Karpas-422 (cell line): Measurements from ENCODE around the gene SORCS2. TPM values are rescaled to one million over a fixed set of nuclear protein-coding genes. Genes with fewer than 3 reads are reported as not detected.

Experiments
- DNase-seq: peaks from one replicate; pipeline ENCODE4 v3.0.0-alpha.2; 2015
- H2AFZ ChIP-seq: fragments of 200-600 bp; sonication (generic); 2 replicates; pipeline ENCODE4 v1.6.1; 2014; ENCODE audit warnings: antibody characterized with exemption, low read length, mixed read lengths
- H3K27ac ChIP-seq: fragments of 200-600 bp; sonication (generic); 2 replicates; pipeline ENCODE4 v1.5.1; 2014; ENCODE audit warnings: mild to moderate bottlenecking, low read length, moderate library complexity
- H3K27me3 ChIP-seq: fragments of 200-600 bp; sonication (generic); 2 replicates; pipeline ENCODE4 v1.6.1; 2014; ENCODE audit warnings: low read length, mixed read lengths
- H3K36me3 ChIP-seq: fragments of 200-600 bp; sonication (generic); 2 replicates; pipeline ENCODE4 v1.6.1; 2014; ENCODE audit warnings: low read length, mixed read lengths; ENCODE audit not compliant: insufficient read depth
- H3K4me1 ChIP-seq: fragments of 200-600 bp; sonication (generic); 2 replicates; pipeline ENCODE4 v1.6.1; 2014; ENCODE audit warnings: mild to moderate bottlenecking, low read length, mixed read lengths
- H3K4me2 ChIP-seq: fragments of 200-600 bp; sonication (generic); 2 replicates; pipeline ENCODE4 v1.6.1; 2014; ENCODE audit warnings: low read length, low read depth, mild to moderate bottlenecking; ENCODE audit not compliant: poor library complexity, severe bottlenecking
- H3K4me3 ChIP-seq: fragments of 200-600 bp; sonication (generic); 2 replicates; pipeline ENCODE4 v1.5.1; 2014; ENCODE audit warnings: mild to moderate bottlenecking, antibody characterized with exemption, low read length, mixed read lengths
- H3K79me2 ChIP-seq: fragments of 200-600 bp; sonication (generic); 2 replicates; pipeline ENCODE4 v1.6.1; 2014; ENCODE audit warnings: mild to moderate bottlenecking, low read length, mixed read lengths
- H3K9ac ChIP-seq: fragments of 200-600 bp; sonication (generic); 2 replicates; pipeline ENCODE4 v1.6.0; 2014; ENCODE audit warnings: low read length
- H3K9me2 ChIP-seq: fragments of 200-600 bp; sonication (generic), shearing (Covaris generic); replicated peaks from 2 replicates; pipeline ENCODE4 v1.6.0; 2014; ENCODE audit warnings: mild to moderate bottlenecking, low read length, moderate library complexity; ENCODE audit not compliant: insufficient read depth
- H3K9me3 ChIP-seq: fragments of 300-700, 200-600 bp; sonication (generic); 2 replicates; pipeline ENCODE4 v1.6.1; 2014; ENCODE audit warnings: low read length, mixed read lengths
- H4K20me1 ChIP-seq: fragments of 200-600 bp; sonication (generic); 2 replicates; pipeline ENCODE4 v1.6.1; 2014; ENCODE audit warnings: mild to moderate bottlenecking, antibody characterized with exemption, low read length, low read depth; ENCODE audit not compliant: insufficient read depth
- total RNA-seq: library from RNA; depleted of rRNA; stranded (reverse); fragments of >200 nt; shearing (Covaris generic); gene quantifications from 2 replicates; pipeline ENCODE4 v1.2.3, GENCODE V29; 2014; ENCODE audit warnings: low replicate concordance

SORCS2 gene
- total RNA-seq, 1 experiment from 2014 or later = not detected

DNA sequence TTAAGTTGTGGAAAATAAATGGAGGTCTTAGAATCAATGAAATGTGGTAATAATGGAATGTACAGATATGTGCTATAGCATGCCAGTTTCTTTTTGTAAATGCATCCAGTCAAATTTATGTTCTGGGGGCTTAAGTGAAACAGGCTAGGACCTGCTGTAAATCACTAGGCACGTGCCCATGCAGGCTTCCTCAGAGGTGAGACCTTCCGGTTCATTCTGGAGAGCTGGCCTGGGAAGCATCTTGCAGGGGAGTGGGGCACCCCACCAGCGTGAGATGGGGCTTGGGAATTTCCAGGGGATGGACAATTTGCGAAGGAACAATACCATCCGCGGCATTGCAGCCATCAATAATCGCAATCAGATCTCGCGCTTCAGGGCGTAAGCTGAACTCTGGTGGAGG, 80.1 kb downstream of the SORCS2 start:
- no peak for DNase-seq
- no peak overlapping the region for H2AFZ ChIP-seq
- H3K9me3 ChIP-seq = no peaks in the 10 kb centered on the region
- no peaks in the 10 kb centered on the region for H3K27me3 ChIP-seq
- no peaks in the 10 kb centered on the region for H3K36me3 ChIP-seq
- H3K4me2 ChIP-seq = no peak overlapping the region
- no peaks in the 10 kb centered on the region for H3K79me2 ChIP-seq
- no peak overlapping the region for H3K9ac ChIP-seq
- no peaks in the 10 kb centered on the region for H3K4me1 ChIP-seq
- H3K9me2 ChIP-seq = no peaks in the 10 kb centered on the region
- H3K27ac ChIP-seq = no peak overlapping the region
- H3K4me3 ChIP-seq = no peak overlapping the region
- H4K20me1 ChIP-seq = 0 out of 2 replicates have a peak, but pooled peaks cover 2% of the 10 kb centered on the region

DNA sequence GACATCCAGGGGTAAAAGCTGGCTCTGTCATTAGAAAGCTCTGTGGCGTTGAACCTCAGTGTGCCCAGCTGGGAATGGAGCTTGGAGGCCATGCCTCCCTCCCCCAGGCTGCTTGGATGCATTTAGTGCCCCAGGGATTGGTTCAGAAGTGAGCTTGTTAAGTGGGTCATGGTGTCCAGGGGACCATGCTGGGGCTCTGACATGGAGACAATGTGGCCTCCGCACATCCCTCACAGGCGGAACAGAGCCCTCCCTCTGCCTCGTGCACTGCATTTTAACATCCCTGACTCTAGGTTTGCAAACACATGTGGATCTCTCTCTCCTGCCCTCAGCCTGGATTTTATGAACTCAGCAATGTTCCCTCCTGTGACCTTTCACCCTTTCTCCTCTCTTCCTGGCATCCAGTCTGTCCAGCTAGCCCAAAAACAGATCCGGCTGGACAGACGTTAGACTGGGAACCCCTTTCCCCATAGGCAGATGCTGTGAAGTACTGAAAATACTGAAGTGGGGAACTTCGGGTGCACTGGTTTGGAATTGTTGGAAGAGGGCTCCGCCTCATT, 81.5 kb downstream of the SORCS2 start:
- H3K4me3 ChIP-seq = no peak overlapping the region
- H3K27ac ChIP-seq = no peak overlapping the region
- no peak for DNase-seq
- no peaks in the 10 kb centered on the region for H3K79me2 ChIP-seq
- no peaks in the 10 kb centered on the region for H3K4me1 ChIP-seq
- H3K27me3 ChIP-seq = no peaks in the 10 kb centered on the region
- H4K20me1 ChIP-seq = 0 out of 2 replicates have a peak, but pooled peaks cover 2% of the 10 kb centered on the region
- H3K9me2 ChIP-seq = no peaks in the 10 kb centered on the region
- no peak overlapping the region for H3K9ac ChIP-seq
- H3K4me2 ChIP-seq = no peak overlapping the region
- no peaks in the 10 kb centered on the region for H3K36me3 ChIP-seq
- no peaks in the 10 kb centered on the region for H3K9me3 ChIP-seq
- no peak overlapping the region for H2AFZ ChIP-seq

DNA sequence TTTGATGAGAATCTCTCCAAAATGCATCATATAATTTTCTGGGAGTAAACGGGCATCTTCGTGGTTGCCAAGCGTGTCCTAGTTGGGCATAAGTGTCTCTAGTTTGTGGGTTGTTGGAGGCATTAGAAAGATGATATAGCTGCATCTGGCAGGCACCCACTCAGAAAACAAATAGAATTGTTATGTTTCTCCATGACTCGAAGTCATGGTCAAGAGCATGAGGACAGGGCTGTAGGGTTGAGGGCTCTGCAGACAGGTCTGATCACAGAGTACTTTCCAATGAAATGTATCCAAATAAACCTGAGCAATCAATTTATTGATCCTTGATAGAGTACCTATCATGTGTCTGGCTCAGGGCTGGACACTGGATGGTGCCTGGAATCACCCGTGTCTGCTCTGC, 82.7 kb downstream of the SORCS2 start:
- Histone ChIP-seq H3K9ac (no peak overlapping the region), H3K9me2 (no peaks in the 10 kb centered on the region), H3K4me2 (no peak overlapping the region), H3K9me3 (no peaks in the 10 kb centered on the region), H2AFZ (no peak overlapping the region), H3K4me3 (no peak overlapping the region), H3K27ac (no peak overlapping the region), H4K20me1 (0 out of 2 replicates have a peak, but pooled peaks cover 2% of the 10 kb centered on the region), H3K27me3 (no peaks in the 10 kb centered on the region), H3K79me2 (no peaks in the 10 kb centered on the region), H3K36me3 (no peaks in the 10 kb centered on the region), H3K4me1 (no peaks in the 10 kb centered on the region)
- no peak for DNase-seq

DNA sequence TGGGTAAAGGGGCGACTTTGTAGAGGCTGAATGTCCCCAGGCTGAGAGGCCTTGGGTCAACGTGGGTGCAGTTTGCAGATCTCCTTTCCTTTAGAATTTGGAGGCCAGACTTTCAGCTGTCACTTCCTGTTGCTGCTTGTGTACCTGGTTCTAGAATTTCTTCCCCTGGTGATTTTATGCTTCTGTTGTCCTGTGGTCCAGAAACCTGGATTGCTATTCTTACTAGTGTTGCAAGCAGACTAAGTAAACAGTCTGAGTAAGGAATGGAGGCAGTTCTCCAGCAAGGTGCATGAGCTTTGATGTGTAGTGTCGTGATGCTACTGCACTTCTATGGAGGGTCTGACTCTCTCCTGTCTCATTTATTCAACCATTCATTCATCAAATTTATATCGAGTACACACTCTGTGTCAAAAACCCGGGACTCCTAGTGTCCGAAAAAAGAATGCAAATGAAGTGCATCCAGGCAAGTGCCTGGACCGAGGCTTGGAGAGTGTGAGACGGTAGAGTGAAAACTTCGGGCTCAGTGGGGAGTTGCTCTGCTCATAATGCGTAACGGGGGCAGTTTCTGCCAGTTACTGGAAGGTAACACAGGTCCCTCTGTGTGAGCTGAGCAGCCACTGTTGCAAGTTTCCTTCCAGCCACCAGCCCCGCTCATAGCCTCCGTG, 83.3 kb downstream of the SORCS2 start:
- Histone ChIP-seq H3K36me3 (no peaks in the 10 kb centered on the region), H3K9me3 (no peaks in the 10 kb centered on the region), H3K4me2 (no peak overlapping the region), H3K9ac (no peak overlapping the region), H3K79me2 (no peaks in the 10 kb centered on the region), H3K27me3 (no peaks in the 10 kb centered on the region), H3K4me1 (no peaks in the 10 kb centered on the region), H3K4me3 (no peak overlapping the region), H2AFZ (no peak overlapping the region), H4K20me1 (0 out of 2 replicates have a peak, but pooled peaks cover 2% of the 10 kb centered on the region), H3K9me2 (no peaks in the 10 kb centered on the region), H3K27ac (no peak overlapping the region)
- DNase-seq = no peak

DNA sequence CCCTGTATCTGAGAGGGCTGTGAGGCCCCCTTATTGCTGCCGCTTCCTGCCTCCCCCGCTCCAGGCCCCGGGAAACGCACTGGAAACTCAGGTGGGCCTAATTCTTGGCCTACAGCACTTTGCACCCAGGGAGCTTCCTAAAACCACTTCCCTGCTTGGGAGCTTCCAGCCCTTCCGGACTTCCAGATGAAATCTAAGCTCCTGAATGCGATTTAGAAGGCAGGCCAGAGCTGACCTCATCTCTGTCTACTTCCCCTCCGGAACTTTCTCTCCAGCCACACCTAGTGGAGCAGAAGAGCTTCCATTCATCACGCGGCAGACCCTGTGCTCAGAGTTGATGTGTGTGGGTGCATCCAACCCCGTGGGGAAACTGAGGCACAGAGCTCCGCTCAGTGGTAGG, 84.2 kb downstream of the SORCS2 start:
- Histone ChIP-seq H3K4me2 (no peak overlapping the region), H3K4me3 (no peak overlapping the region), H3K9me3 (no peaks in the 10 kb centered on the region), H3K4me1 (no peaks in the 10 kb centered on the region), H3K36me3 (no peaks in the 10 kb centered on the region), H3K9me2 (no peaks in the 10 kb centered on the region), H3K27me3 (no peaks in the 10 kb centered on the region), H3K79me2 (no peaks in the 10 kb centered on the region), H3K9ac (no peak overlapping the region), H4K20me1 (0 out of 2 replicates have a peak, but pooled peaks cover 2% of the 10 kb centered on the region), H3K27ac (no peak overlapping the region), H2AFZ (no peak overlapping the region)
- no peak for DNase-seq

DNA sequence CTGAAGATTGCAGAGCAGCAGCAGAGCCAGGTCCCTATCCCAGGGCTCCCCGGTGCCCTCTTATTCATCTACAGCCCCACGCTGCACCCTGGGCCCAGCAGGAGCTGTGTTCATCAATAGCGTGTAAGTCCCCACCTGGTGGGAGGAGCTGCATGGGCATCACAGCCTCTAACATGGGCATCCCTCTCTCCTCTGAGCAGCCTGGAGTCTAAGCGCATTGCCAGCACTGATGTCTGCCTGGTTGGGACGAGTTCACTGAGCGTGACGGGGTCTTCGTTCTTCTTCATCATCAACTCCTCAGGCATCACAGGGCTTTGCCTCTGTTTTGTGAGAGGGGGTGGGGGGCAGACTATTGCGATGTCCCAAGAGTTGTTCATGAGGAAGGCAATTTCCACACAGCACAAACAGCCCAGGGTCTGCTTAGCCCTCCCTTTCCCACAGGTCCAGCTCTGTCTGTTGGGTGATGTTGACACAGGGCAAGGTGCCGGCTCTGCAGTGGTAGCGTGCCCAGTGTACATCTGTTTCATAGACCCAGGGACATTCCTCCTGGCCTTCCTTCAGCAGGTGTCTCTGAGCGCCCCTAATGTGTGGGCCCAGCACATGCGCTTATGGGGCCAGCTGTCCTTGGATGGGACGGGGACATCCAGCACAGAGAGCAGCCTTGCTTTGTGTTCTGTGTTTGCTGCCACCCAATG, 85.9 kb downstream of the SORCS2 start:
- Histone ChIP-seq H2AFZ (no peak overlapping the region), H3K9ac (no peak overlapping the region), H3K79me2 (no peaks in the 10 kb centered on the region), H3K4me1 (no peaks in the 10 kb centered on the region), H3K4me2 (no peak overlapping the region), H3K27ac (no peak overlapping the region), H3K27me3 (no peaks in the 10 kb centered on the region), H3K4me3 (no peak overlapping the region), H3K9me2 (no peaks in the 10 kb centered on the region), H3K9me3 (no peaks in the 10 kb centered on the region), H3K36me3 (no peaks in the 10 kb centered on the region), H4K20me1 (0 out of 2 replicates have a peak, but pooled peaks cover 2% of the 10 kb centered on the region)
- DNase-seq = no peak

DNA sequence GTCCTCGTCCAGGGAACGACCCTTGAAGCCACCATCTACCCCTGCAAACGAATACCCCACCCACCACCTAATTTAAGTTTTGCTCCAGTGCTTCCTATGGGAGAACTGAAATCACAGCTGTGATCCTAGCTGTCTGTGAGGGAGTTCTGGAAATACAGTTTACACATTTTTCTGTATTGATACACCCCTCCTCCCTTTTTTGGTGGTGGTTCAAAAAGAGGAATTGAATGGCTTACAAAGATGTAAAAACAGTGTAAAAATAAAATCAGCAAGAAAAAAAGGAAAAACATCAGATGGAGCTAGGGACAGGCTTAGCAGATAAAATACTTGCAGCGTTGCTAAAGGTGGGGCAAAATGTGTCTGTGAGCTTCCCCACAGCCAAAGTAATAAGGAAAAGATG, 86.6 kb downstream of the SORCS2 start:
- no peaks in the 10 kb centered on the region for H3K9me2 ChIP-seq
- H3K9me3 ChIP-seq = no peaks in the 10 kb centered on the region
- no peak overlapping the region for H3K27ac ChIP-seq
- no peak overlapping the region for H2AFZ ChIP-seq
- H3K4me3 ChIP-seq = no peak overlapping the region
- no peaks in the 10 kb centered on the region for H3K79me2 ChIP-seq
- H3K9ac ChIP-seq = no peak overlapping the region
- 0 out of 2 replicates have a peak, but pooled peaks cover 2% of the 10 kb centered on the region for H4K20me1 ChIP-seq
- no peaks in the 10 kb centered on the region for H3K36me3 ChIP-seq
- H3K4me1 ChIP-seq = no peaks in the 10 kb centered on the region
- H3K27me3 ChIP-seq = no peaks in the 10 kb centered on the region
- no peak for DNase-seq
- H3K4me2 ChIP-seq = no peak overlapping the region

DNA sequence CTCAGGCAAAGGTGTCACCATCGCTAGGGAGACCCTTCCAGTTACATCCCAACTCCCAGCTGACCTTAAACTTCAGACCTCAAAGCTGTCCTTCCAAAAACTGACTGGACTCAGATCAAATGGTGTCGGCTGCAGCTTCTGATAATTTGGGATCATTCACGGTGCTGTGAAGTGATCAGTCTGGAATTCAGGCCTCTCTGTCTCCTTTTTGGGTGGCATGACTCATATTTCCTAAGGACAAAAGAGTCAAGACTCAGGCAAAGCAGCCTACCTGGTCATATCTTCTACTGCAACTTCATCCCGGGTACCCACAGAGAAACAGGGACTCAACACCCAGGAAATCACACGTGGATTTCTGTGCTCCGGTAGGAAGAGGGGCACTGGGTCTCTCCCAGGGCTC, 87.6 kb downstream of the SORCS2 start:
- Histone ChIP-seq H3K4me1 (no peaks in the 10 kb centered on the region), H3K27me3 (no peaks in the 10 kb centered on the region), H3K9ac (no peak overlapping the region), H3K9me3 (no peaks in the 10 kb centered on the region), H3K27ac (no peak overlapping the region), H2AFZ (no peak overlapping the region), H4K20me1 (0 out of 2 replicates have a peak, but pooled peaks cover 2% of the 10 kb centered on the region), H3K79me2 (no peaks in the 10 kb centered on the region), H3K36me3 (no peaks in the 10 kb centered on the region), H3K9me2 (no peaks in the 10 kb centered on the region), H3K4me2 (no peak overlapping the region), H3K4me3 (no peak overlapping the region)
- no peak for DNase-seq
